ENCODE data around the gene MDC1. TPM values are rescaled to one million over a fixed set of nuclear protein-coding genes. Genes with fewer than 3 reads are reported as not detected.
A peak's percentile ranks its signal among the peaks of the same experiment; 100 is the strongest.

The MDC1 gene
- polyA plus RNA-seq, 1 donor (not counting 4 experiments of a cell fraction or from before 2014, with no cell fraction given), result 6.9 TPM

GRCh38 chr6:30696432-30696831 is 20.6 kb downstream of the MDC1 start:
- no peak for DNase-seq (ENCODE audit: low read depth, low spot score)
- no peak for FAIRE-seq
- dilution Hi-C loops (cut with MboI; ENCODE audit: extremely low pct_ligation_motif_present, low sequenced_read_pairs), result no loop called here
- Histone ChIP-seq H3K36me3 (ENCODE audit: control insufficient read depth in 2 of 2, extremely low read depth in 1 of 2, insufficient read depth in 2 of 2, low read length in 2 of 2) (no peaks in the 10 kb centered on the region), H3K27me3 (ENCODE audit: control insufficient read depth, extremely low read depth, insufficient read depth, low read length) (no peaks in the 10 kb centered on the region), H3K4me1 (ENCODE audit: control insufficient read depth, extremely low read depth, insufficient read depth, low read length) (peaks cover 10% of the 10 kb centered on the region), H4K20me1 (ENCODE audit: control insufficient read depth, extremely low read depth, insufficient read depth, low read length) (no peaks in the 10 kb centered on the region), H3K9ac (ENCODE audit: control insufficient read depth, extremely low read depth, insufficient read depth, low read length) (no peak overlapping the region), H3K9me1 (ENCODE audit: control insufficient read depth, extremely low read depth, insufficient read depth, low read length) (no peaks in the 10 kb centered on the region), H3K9me3 (ENCODE audit: control insufficient read depth, low read depth, low read length) (no peaks in the 10 kb centered on the region), H3K4me2 (ENCODE audit: control insufficient read depth, extremely low read depth, insufficient read depth, low read depth, low read length) (no peak overlapping the region), H3K79me2 (ENCODE audit: control insufficient read depth, insufficient read depth, low read length) (no peaks in the 10 kb centered on the region), H2AFZ (ENCODE audit: control insufficient read depth, low read length) (no peak overlapping the region), H3K4me3 (ENCODE audit: control insufficient read depth in 2 of 3, extremely low read depth in 1 of 3, insufficient read depth in 2 of 3, low read depth in 1 of 3, low read length in 3 of 3) (no peak overlapping the region), H3K27ac (ENCODE audit: control insufficient read depth, insufficient read depth, low read length) (no peak overlapping the region)
- TF ChIP-seq EZH2 (IDR thresholded peaks at IDR 0.05; ENCODE audit: low read length), result no peak
- TF ChIP-seq CTCF (optimal IDR thresholded peaks at IDR 0.05 in 1 of 3, IDR thresholded peaks at IDR 0.05 in 1 of 3, conservative IDR thresholded peaks at IDR 0.05 in 1 of 3; ENCODE audit: extremely low read depth in 1 of 3, insufficient read depth in 2 of 3, low read length in 3 of 3), result no peak

- H3K4me2 ChIP-seq (ENCODE audit: control insufficient read depth, extremely low read depth, insufficient read depth, low read depth, low read length), result peak overlapping the region; percentile 75
- no peaks in the 10 kb centered on the region for H3K9me1 ChIP-seq (ENCODE audit: control insufficient read depth, extremely low read depth, insufficient read depth, low read length)
- no peaks in the 10 kb centered on the region for H3K9me3 ChIP-seq (ENCODE audit: control insufficient read depth, low read depth, low read length)
- H3K9ac ChIP-seq (ENCODE audit: control insufficient read depth, extremely low read depth, insufficient read depth, low read length), result peak overlapping the region; percentile 29
- peaks cover 0 to 5% of the 10 kb centered on the region in 2 experiments for H3K36me3 ChIP-seq (ENCODE audit: control insufficient read depth in 2 of 2, extremely low read depth in 1 of 2, insufficient read depth in 2 of 2, low read length in 2 of 2)
- dilution Hi-C loops (cut with MboI; ENCODE audit: extremely low pct_ligation_motif_present, low sequenced_read_pairs), result no loop called here
- peaks cover 40% of the 10 kb centered on the region for H3K4me1 ChIP-seq (ENCODE audit: control insufficient read depth, extremely low read depth, insufficient read depth, low read length)
- FAIRE-seq (no peak), DNase-seq (ENCODE audit: low read depth, low spot score) (no peak)
- TF ChIP-seq CTCF (optimal IDR thresholded peaks at IDR 0.05 in 1 of 3, IDR thresholded peaks at IDR 0.05 in 1 of 3, conservative IDR thresholded peaks at IDR 0.05 in 1 of 3; ENCODE audit: extremely low read depth in 1 of 3, insufficient read depth in 2 of 3, low read length in 3 of 3), result no peak
- TF ChIP-seq EZH2 (IDR thresholded peaks at IDR 0.05; ENCODE audit: low read length), result no peak
- peak overlapping the region; percentile 45 for H2AFZ ChIP-seq (ENCODE audit: control insufficient read depth, low read length)
- H4K20me1 ChIP-seq (ENCODE audit: control insufficient read depth, extremely low read depth, insufficient read depth, low read length), result no peaks in the 10 kb centered on the region
- H3K27me3 ChIP-seq (ENCODE audit: control insufficient read depth, extremely low read depth, insufficient read depth, low read length), result no peaks in the 10 kb centered on the region
- peak overlapping the region in 2 of 3 experiments; percentile 2 to 9 for H3K4me3 ChIP-seq (ENCODE audit: control insufficient read depth in 2 of 3, extremely low read depth in 1 of 3, insufficient read depth in 2 of 3, low read depth in 1 of 3, low read length in 3 of 3)
- H3K27ac ChIP-seq (ENCODE audit: control insufficient read depth, insufficient read depth, low read length), result peak overlapping the region; percentile 72
- peaks cover 28% of the 10 kb centered on the region for H3K79me2 ChIP-seq (ENCODE audit: control insufficient read depth, insufficient read depth, low read length)
Observed at GRCh38 chr6:30691208-30691847, 25.8 kb downstream of the MDC1 start.

Data from keratinocyte (primary cell).